T-helper 9 cell (primary cell): Measurements from ENCODE around the gene CEACAM21.
A peak's percentile ranks its signal among the peaks of the same experiment; 100 is the strongest.

Experiments used
- DNase-seq: peaks from one replicate; pipeline ENCODE4 v3.0.0-alpha.2; 2020

CEACAM21 gene

GRCh38 chr19:41587101-41587837, 11.3 kb downstream of the CEACAM21 start:
- DNase-seq: no peak

- no peak for DNase-seq
These were observed 11.9 kb downstream of the CEACAM21 start for GRCh38 chr19:41587838-41588210.

GRCh38 chr19:41588497-41589209, 12.7 kb downstream of the CEACAM21 start:
- no peak for DNase-seq

GRCh38 chr19:41589371-41589770, 13.4 kb downstream of the CEACAM21 start:
- DNase-seq: no peak

GRCh38 chr19:41590936-41591335, 15.0 kb downstream of the CEACAM21 start:
- no peak for DNase-seq

- no peak for DNase-seq
These were observed 16.1 kb downstream of the CEACAM21 start for GRCh38 chr19:41591951-41592562.

GRCh38 chr19:41595258-41595889, 19.4 kb downstream of the CEACAM21 start:
- DNase-seq: peak; percentile 47

- no peak for DNase-seq
These were observed 19.9 kb downstream of the CEACAM21 start for GRCh38 chr19:41595890-41596280.

GRCh38 chr19:41597600-41598041, 21.7 kb downstream of the CEACAM21 start:
- peak; percentile 62 for DNase-seq

GRCh38 chr19:41599175-41599966, 23.4 kb downstream of the CEACAM21 start:
- DNase-seq: no peak

GRCh38 chr19:41601771-41602170, 25.8 kb downstream of the CEACAM21 start:
- DNase-seq: no peak

- no peak for DNase-seq
These were observed 28.9 kb downstream of the CEACAM21 start for GRCh38 chr19:41604831-41605230.

GRCh38 chr19:41606215-41606837, 30.4 kb downstream of the CEACAM21 start:
- DNase-seq: no peak

- no peak for DNase-seq
These were observed 31.7 kb downstream of the CEACAM21 start for GRCh38 chr19:41607668-41608067.

GRCh38 chr19:41610789-41611188, 34.8 kb downstream of the CEACAM21 start:
- no peak for DNase-seq

- DNase-seq: no peak
These were observed 36.5 kb downstream of the CEACAM21 start for GRCh38 chr19:41612483-41612882.

GRCh38 chr19:41615207-41615606, 39.2 kb downstream of the CEACAM21 start:
- DNase-seq: no peak

GRCh38 chr19:41616792-41617621, 41.0 kb downstream of the CEACAM21 start:
- DNase-seq: no peak

GRCh38 chr19:41617941-41618730, 42.2 kb downstream of the CEACAM21 start:
- no peak for DNase-seq

GRCh38 chr19:41619018-41619556, 43.1 kb downstream of the CEACAM21 start:
- DNase-seq: no peak
